Measurements from ENCODE around the gene ANAPC5.
"Not testable (repeated sequence)": the region's sequence is repeated elsewhere in the genome, so short reads cannot be mapped to it uniquely, and the experiment has no call there.

ANAPC5 gene

GRCh38 chr12:121351820-121352681, at the start of gene ANAPC5:
Gene ANAPC5 (minus strand): TSS chr12:121352411. CDS start chr12:121352340, 71 bp downstream.
- peak; percentile 81 to 98 (median 94) for DNase-seq

DNA sequence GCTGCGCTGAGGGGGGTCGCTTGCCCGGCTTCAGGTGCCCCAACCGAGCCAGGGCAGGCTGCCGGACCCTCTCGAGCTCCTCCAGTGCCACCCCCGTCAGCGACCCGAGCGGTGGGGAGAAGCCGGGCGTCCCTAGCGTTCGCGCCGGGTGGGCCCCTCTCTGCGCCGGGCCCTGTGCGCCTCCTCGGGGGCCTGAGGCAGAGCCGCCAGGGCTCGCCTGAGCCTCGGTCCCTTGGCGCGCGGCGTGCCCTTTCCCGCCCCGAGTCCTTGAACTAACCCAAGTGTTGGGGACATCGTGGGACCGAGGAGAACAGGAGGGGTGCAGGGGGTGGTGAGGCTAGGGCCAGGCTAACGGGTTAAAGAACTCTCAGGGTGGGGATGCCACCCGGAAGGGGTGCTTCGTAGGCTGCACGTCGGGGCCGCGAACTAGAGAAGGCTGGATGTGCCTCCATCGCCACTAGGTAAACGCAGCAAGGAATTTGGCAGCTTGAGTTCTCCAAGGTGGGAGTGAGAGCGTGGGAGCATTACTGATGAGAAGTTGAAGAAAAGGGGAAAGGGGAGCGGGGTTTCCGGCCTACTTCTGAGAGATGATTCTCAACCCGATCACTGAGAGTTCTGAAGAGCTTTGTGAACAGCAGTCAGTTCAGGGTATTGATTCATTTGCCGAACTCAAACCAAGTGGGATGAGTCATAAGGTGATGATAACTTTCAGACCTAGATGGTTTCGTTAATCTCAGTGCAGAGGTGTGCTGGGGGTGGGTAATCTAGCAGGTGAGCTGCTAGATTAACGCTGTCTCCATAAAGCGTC, 48.3 kb upstream of the ANAPC5 start:
- DNase-seq: peak in 42 of 56 donors; percentile 2 to 65 (median 33)

DNA sequence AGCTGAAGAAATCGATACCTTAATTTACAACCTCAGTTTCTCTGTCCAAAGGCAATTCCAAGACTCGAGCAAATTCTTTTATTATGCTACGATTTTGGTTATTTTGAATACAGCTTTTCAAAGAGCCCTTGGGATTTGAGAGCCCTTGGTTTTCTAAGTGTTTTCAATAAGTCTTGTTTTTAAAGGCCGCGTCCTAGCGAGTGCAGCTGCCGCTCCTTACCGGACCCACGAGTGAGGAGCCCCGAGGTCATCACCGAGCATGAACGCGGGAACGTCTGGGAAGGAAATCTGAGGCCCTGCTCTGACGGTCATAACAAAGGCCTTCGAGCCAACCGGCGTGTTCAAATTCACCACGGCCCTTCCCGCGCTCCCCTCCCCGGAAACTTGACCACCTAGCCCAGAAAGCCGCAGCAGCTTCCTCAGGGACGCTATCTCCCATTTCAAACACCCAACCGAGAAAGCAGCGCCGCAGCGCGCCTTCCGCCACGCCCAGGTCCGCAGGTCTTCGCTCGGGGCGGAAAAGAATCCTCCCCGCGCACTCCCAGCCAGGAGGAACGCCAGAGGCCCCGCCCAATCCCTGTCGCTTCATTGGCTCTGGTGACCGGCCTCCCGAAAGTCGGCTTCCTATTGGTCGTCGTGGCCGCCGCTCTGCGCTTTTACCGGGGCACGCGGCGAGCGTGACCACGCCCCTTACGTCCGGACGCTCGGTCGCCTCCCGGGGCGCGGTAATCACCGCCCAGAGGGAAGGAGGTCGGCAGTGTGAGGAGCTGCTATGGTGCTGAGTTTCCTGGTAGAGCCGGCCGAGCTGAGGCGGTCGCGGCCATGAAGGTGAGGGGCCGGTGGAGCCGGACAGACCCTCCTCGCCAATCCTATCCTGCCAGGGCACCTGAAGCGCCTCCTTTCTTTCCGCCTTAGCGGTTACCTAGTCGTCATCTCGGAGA, 47.5 kb upstream of the ANAPC5 start, which contains the start of gene RNF34:
Gene RNF34, plus strand, starts transcription at position 728 of the 941 bp plus-strand sequence. Its CDS starts 95 bp downstream, at position 823.
- peak; percentile 69 to 98 (median 95) for DNase-seq

DNA sequence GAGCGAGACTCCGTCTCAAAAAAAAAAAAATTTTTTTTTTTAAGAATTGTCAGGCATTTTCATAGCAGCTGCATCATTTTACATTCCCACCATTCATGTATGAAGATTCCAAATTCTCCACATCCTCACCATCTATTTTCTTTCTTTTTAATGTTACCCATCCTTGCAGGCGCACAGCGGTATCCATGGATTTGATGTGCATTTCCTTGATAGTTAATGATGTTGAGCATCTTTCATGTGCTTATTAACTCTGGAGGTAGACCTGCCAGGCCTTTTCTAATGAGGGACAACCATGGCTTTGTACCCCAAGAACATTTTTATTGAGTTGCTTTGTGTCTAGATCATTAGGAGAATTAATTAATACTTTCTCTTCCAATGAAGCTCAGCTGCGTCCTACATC, 46.1 kb upstream of the ANAPC5 start:
- DNase-seq: no peak

DNA sequence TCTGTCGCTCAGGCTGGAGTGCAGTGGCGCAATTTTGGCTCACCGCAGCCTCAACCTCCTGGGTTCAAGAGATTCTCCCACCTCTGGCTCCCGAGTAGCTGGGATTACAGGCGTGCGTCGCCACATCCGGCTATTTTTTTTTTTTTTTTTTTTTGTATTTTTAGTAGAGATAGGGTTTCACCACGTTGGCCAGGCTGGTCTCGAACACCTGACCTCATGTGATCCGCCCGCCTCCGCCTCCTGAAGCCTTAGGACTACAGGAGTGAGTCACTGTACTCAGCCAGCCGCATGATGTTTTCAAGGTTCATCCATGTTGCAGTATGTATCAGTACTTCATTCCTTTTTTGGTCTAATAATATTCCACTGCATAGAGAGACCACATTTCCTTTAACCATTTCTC, 45.3 kb upstream of the ANAPC5 start:
- DNase-seq: no peak

DNA sequence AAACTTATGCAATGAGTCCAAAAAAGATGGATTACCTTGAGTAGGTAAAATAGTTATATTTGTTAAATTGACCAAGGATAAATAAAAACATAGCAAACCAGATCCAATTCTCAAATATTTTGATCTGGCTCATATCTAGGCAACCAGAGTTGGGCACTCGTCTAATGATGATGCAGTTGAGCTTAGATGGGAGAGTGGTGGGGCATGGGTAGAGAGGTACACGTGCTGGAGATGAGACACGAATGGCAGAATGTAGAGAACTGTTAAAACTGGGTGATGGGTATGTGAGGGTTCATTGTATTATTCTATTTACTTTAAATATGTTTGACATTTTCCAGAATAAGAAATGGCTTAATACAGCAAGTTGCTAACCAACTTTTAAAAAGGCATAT, 40.1 kb upstream of the ANAPC5 start:
- no peak for DNase-seq

DNA sequence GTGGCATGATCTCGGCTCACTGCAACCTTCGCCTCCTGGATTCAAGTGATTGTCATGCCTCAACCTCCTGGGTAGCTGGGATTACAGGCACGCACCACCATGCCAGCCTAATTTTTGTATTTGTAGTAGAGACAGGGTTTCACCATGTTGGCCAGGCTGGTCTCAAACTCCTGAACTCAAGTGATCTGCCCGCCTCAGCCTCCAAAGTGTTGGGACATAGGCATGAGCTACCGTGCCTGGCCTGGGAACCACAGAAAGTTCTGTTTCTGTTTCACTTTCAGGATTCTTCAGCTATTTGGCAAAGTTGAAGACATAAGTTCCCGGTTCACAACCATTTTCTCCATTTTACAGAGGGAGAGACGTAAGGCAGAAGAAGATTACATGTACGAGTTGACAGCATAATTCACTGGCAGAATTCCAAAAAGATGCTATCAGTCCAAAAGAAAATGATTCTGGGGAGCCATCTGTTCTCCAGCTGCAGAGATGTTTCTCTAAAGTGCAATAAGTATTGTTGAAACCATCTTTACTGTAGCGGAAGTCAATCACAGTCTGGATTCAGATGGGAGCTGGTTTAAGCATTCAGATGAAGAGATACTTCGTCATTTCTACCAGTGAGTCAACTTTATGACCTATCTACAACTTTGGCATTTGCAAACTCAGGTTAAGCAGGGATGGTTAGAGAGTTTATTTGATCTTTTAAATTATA, 39.6 kb upstream of the ANAPC5 start:
- no peak for DNase-seq

- no peak for DNase-seq
Observed at GRCh38 chr12:121390856-121391255, 38.6 kb upstream of the ANAPC5 start.

DNA sequence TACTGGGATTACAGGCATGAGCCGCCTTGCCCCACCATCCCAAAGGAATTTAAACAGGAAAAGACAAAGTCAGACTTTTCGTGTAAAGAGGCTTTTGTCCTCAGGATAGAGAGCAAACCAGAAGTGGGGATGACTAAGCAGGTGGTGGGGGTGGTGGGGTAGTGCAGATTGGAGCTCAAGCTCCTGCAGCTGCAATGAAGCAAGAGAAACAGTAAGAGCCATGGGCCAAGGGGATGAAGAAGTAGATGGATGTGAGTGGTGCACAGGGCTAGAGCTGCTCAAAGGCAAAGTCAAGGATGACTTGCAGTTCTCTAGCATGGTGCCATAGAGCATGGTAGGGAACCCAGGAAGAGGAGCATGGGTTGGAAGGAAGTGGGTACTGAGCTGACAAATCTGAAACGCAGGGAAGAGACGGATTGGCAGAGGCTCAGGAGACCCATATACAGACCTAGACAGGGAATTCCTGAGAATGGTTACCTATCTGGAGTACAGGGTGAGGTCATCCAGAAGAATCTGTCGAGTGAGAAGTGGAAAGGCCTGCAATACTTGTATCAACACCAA, 36.3 kb upstream of the ANAPC5 start:
- DNase-seq: peak in 9 of 56 donors; percentile 0 to 29 (median 9)

- DNase-seq: not testable (repeated sequence)
Observed at GRCh38 chr12:121384891-121385290, 32.7 kb upstream of the ANAPC5 start.

DNA sequence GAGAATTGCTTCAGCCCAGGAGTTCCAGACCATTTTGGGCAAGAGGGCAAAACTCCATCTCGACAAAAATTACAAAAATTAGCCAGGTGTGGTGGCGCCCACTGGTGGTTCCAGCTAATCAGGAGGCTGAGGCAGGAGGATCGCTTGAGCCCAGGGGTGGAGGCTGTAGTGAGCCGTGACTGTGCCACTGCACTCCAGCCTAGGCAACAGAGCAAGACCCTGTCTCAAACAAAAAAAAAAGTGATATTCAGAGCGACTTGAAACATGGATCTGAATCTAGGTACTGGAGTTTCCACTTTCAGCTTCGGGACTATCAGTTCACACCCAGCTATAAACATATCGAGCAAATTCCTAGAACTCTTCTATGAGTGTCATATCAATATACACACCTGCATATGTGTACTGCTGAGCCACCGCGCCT, 31.4 kb upstream of the ANAPC5 start:
- no peak for DNase-seq

GRCh38 chr12:121379945-121380344, 27.7 kb upstream of the ANAPC5 start:
- DNase-seq: no peak

DNA sequence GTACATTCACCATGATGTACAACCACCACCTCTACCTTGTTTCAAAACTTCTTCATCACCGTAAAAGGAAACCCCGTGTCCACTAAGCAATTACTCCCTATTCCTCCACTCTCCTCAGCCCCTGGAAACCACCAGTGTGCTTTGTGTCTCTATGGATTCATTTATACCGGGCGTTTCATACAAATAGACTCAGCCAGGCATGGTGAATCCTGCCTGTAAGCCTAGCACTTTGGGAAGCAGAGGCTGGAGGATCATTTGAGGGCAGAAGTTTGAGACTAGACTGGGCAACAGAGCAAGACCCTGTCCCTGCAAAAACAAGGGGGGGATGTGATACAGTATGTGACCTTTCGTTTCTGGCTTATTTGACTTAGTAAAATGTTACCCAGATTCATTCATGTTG, 26.5 kb upstream of the ANAPC5 start:
- no peak for DNase-seq

DNA sequence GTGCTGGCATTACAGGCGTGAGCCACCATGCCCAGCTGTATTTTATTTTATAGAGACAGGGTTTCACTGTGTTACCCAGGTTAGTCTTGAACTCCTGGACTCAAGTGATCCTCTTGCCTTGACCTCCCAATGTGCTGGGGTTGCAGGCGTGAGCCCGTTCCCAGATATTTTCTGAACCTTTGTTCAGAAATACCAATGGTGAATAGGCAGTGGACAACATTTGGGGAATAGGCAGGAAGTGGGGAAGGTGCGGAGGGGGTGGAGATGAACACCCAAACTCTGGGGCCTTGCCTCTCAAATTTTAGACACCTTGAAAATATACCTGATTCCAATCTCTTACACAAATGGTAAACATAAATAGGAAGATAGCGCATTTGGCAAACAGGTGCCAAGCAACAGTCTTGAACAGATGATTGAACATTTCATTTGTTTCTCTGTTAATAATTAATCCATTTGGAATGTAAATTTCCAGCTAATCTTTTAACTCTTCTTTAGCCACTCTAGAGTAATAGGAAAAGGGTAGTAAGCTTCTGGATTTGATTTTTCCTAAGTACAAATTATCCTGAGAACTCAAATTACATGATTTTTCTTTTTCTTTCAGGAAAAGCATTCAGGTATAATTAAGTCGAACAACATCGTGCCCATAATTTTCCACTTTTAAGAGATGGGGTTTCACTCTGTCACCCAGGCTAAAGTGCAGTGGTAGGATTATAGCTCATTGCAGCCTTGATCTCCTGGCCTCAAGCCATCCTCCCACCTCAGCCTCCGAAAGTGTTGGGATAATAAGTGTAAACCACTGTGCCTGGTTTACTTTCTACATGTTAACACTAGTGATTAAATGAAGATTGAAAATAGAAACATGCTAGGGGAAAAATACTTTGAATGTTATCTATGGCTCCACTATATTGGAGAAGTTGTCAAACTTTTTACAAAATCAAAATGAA, 24.8 kb upstream of the ANAPC5 start:
- no peak for DNase-seq

GRCh38 chr12:121374945-121375584, 22.9 kb upstream of the ANAPC5 start:
- DNase-seq: not testable (repeated sequence)

GRCh38 chr12:121374336-121374735, 22.1 kb upstream of the ANAPC5 start:
- not testable (repeated sequence) for DNase-seq

DNA sequence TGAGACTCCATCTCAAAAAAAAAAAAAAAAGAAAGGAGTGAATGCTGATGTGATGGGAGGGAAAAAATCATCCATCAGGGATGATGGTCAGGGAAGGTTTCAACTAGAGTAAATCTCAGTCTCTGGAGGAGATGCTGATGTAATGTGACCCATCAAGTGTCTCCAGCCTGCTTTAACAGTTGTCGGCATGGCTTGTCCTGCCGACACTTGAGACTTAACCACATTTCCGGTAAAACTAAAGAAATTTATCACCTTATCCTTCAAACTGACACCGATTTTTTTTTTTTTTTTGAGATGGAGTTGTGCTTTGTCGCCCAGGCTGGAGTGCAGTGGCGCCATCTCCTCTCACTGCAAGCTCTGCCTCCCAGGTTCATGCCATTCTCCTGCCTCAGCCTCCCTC, 21.5 kb upstream of the ANAPC5 start:
- DNase-seq: no peak

DNA sequence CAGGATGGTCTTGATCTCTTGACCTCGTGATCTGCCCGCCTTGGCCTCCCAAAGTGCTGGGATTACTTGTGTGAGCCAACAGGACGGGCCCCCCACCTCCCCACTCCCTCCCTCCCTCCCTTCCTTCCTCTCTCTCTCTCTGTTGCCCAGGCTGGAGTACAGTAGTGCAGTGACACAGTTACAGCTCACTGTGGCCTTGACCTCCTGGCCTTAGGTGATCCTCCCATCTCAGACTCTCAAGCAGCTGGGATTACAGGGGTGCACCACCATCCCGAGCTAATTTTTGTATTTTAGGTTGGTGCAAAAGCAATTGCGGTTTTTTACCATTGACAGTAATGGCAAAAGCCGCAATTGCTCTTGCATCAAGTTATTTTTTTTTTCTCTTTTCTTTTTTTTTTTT, 19.2 kb upstream of the ANAPC5 start:
- no peak for DNase-seq
